ENCODE measurements around the gene RILP.

RILP gene

GRCh38 chr17:1647802-1648171 is 1.9 kb downstream of the RILP start:
- no peak for DNase-seq (ENCODE audit: low spot score)

- DNase-seq (ENCODE audit: low spot score) = no peak
These were observed 3.3 kb downstream of the RILP start for GRCh38 chr17:1646199-1646875.

GRCh38 chr17:1645207-1646171 is 4.2 kb downstream of the RILP start, which contains the start of gene SCARF1:
Gene SCARF1 (minus strand): TSS chr17:1645732. CDS start chr17:1645697, 35 bp downstream.
- no peak for DNase-seq (ENCODE audit: low spot score)

GRCh38 chr17:1644493-1645206 is 5.0 kb downstream of the RILP start:
- no peak for DNase-seq (ENCODE audit: low spot score)

GRCh38 chr17:1643999-1644492 is 5.6 kb downstream of the RILP start:
- no peak for DNase-seq (ENCODE audit: low spot score)

- DNase-seq (ENCODE audit: low spot score) = no peak
These were observed 6.2 kb downstream of the RILP start for GRCh38 chr17:1643293-1643998.

- no peak for DNase-seq (ENCODE audit: low spot score)
These were observed 8.6 kb downstream of the RILP start for GRCh38 chr17:1641065-1641403.

- DNase-seq (ENCODE audit: low spot score) = no peak
These were observed 9.2 kb downstream of the RILP start for GRCh38 chr17:1640329-1641064.

- no peak for DNase-seq (ENCODE audit: low spot score)
These were observed 10.0 kb downstream of the RILP start for GRCh38 chr17:1639549-1640180.

- no peak for DNase-seq (ENCODE audit: low spot score)
These were observed 10.9 kb downstream of the RILP start for GRCh38 chr17:1638624-1639300.

- no peak for DNase-seq (ENCODE audit: low spot score)
These were observed 11.5 kb downstream of the RILP start for GRCh38 chr17:1638171-1638590.

- no peak for DNase-seq (ENCODE audit: low spot score)
These were observed 12.9 kb downstream of the RILP start for GRCh38 chr17:1636732-1637285.

GRCh38 chr17:1635675-1636465 is 13.8 kb downstream of the RILP start:
- DNase-seq (ENCODE audit: low spot score) = no peak

GRCh38 chr17:1634841-1635650 is 14.6 kb downstream of the RILP start:
- DNase-seq (ENCODE audit: low spot score) = peak; percentile 41

- DNase-seq (ENCODE audit: low spot score) = no peak
These were observed 19.0 kb downstream of the RILP start for GRCh38 chr17:1630662-1631061.

- peak; percentile 64 for DNase-seq (ENCODE audit: low spot score)
These were observed 20.0 kb downstream of the RILP start for GRCh38 chr17:1629504-1630310.
